ENCODE results near the gene HTD2.

The HTD2 gene

GRCh38 chr3:58292866-58293265 lies 13.5 kb upstream of the HTD2 start:
- no peak for DNase-seq (ENCODE audit: low read depth in 2 of 2)

- DNase-seq (ENCODE audit: low read depth in 2 of 2), result no peak
These were observed 12.8 kb upstream of the HTD2 start for GRCh38 chr3:58293516-58293915.

GRCh38 chr3:58296269-58296668 lies 10.1 kb upstream of the HTD2 start:
- DNase-seq (ENCODE audit: low read depth in 2 of 2), result no peak

- DNase-seq (ENCODE audit: low read depth in 2 of 2), result no peak
These were observed 9.5 kb upstream of the HTD2 start for GRCh38 chr3:58296843-58297242.

GRCh38 chr3:58298190-58298589 lies 8.1 kb upstream of the HTD2 start:
- no peak for DNase-seq (ENCODE audit: low read depth in 2 of 2)

GRCh38 chr3:58299075-58299474 lies 7.2 kb upstream of the HTD2 start:
- DNase-seq (ENCODE audit: low read depth in 2 of 2), result no peak

- DNase-seq (ENCODE audit: low read depth in 2 of 2), result peak; percentile 16 to 19
These were observed 6.3 kb upstream of the HTD2 start for GRCh38 chr3:58299839-58300516.

- peak; percentile 16 to 21 for DNase-seq (ENCODE audit: low read depth in 2 of 2)
These were observed 1.4 kb downstream of the HTD2 start for GRCh38 chr3:58307639-58308215.

GRCh38 chr3:58308728-58309127 lies 2.4 kb downstream of the HTD2 start:
- DNase-seq (ENCODE audit: low read depth in 2 of 2), result no peak

- DNase-seq (ENCODE audit: low read depth in 2 of 2), result no peak
These were observed 11.5 kb downstream of the HTD2 start for GRCh38 chr3:58317811-58318210.

- no peak for DNase-seq (ENCODE audit: low read depth in 2 of 2)
These were observed 15.5 kb downstream of the HTD2 start for GRCh38 chr3:58321791-58322190.

- no peak for DNase-seq (ENCODE audit: low read depth in 2 of 2)
These were observed 16.5 kb downstream of the HTD2 start for GRCh38 chr3:58322793-58323192.

GRCh38 chr3:58323529-58324390 lies 17.4 kb downstream of the HTD2 start:
- DNase-seq (ENCODE audit: low read depth in 2 of 2), result no peak

- no peak for DNase-seq (ENCODE audit: low read depth in 2 of 2)
These were observed 18.4 kb downstream of the HTD2 start for GRCh38 chr3:58324391-58325390.

GRCh38 chr3:58325525-58325992 lies 19.2 kb downstream of the HTD2 start:
- no peak for DNase-seq (ENCODE audit: low read depth in 2 of 2)

GRCh38 chr3:58326267-58326900 lies 20.1 kb downstream of the HTD2 start:
- DNase-seq (ENCODE audit: low read depth in 2 of 2), result no peak

GRCh38 chr3:58329150-58329921 lies 23.0 kb downstream of the HTD2 start:
- DNase-seq (ENCODE audit: low read depth in 2 of 2), result no peak

- no peak for DNase-seq (ENCODE audit: low read depth in 2 of 2)
These were observed 23.6 kb downstream of the HTD2 start for GRCh38 chr3:58329922-58330413.

- DNase-seq (ENCODE audit: low read depth in 2 of 2), result no peak
These were observed 25.4 kb downstream of the HTD2 start for GRCh38 chr3:58331593-58332152.

Measured in fibroblast of skin of left quadriceps (primary cell).